HepG2 (cell line): Measurements from ENCODE around the gene PRKD2. TPM values are rescaled to one million over a fixed set of nuclear protein-coding genes. Genes with fewer than 3 reads are reported as not detected.

ENCODE experiments used
- LBX2 ChIP-seq: sonication (generic); formaldehyde crosslinking; IDR thresholded peaks from 2 replicates; pipeline ENCODE4 v1.5.0; 2020; ENCODE audit warnings: missing genetic modification reagents, mild to moderate bottlenecking, borderline replicate concordance
- PRDM10 ChIP-seq: sonication (generic); formaldehyde crosslinking; IDR thresholded peaks from 2 replicates; pipeline ENCODE4 v1.4.0; 2020; ENCODE audit warnings: low read depth, missing genetic modification reagents
- ZBTB4 ChIP-seq: sonication (generic); formaldehyde crosslinking; IDR thresholded peaks from 2 replicates; pipeline ENCODE4 v1.4.0; 2020; ENCODE audit warnings: missing genetic modification reagents, mild to moderate bottlenecking, borderline replicate concordance
- ZNF687 ChIP-seq: sonication (generic); formaldehyde crosslinking; IDR thresholded peaks from 2 replicates; pipeline ENCODE4 v1.5.1; 2020; ENCODE audit warnings: mild to moderate bottlenecking, missing genetic modification reagents, moderate library complexity
- polyA plus RNA-seq, 8 experiments: library from polyadenylated mRNA; depleted of rRNA in 3 of 8; stranded (reverse) in 7 of 8; unstranded in 1 of 8; fragments of >200 nt; fragmentation: Illumina TruSeq in 4 of 8; extraction: Trizol in 4 of 8; gene quantifications; 2 replicates each; pipeline versions ENCODE4 v1.2.1 to v1.2.3, GENCODE V29; 2011 to 2016; ENCODE audit warnings: low read depth in 4 of 8, missing spikeins in 1 of 8, mixed read lengths in 1 of 8; ENCODE audit not compliant: insufficient read depth in 1 of 8
- total RNA-seq, 5 experiments: library from RNA; depleted of rRNA; stranded (reverse); fragments of >200 nt; fragmentation: Illumina TruSeq; extraction: Trizol; gene quantifications; 2 replicates each; pipeline ENCODE4 v1.2.3, GENCODE V29; 2016; ENCODE audit warnings: low read depth in 1 of 5

PRKD2 gene
- total and polyA plus RNA-seq, 2 of the 13 experiments (the other 11 are each of a cell fraction or from before 2014, with no cell fraction given): 6.7 to 7.3 TPM

- peak; percentile 95; the same call in 1 of the 2 replicates for TF ChIP-seq ZBTB4
- peak; percentile 63 for TF ChIP-seq ZNF687 (CRISPR knock-in tag)
- no peak for TF ChIP-seq LBX2 (CRISPR knock-in tag)
- no peak for TF ChIP-seq PRDM10 (CRISPR knock-in tag)
Measured at GRCh38 chr19:46721269-46722003, 4.5 kb upstream of the PRKD2 start (continued).
